ENCODE measurements around the gene VAMP5. TPM values are rescaled to one million over a fixed set of nuclear protein-coding genes. Genes with fewer than 3 reads are reported as not detected.

The VAMP5 gene
- total and polyA plus RNA-seq, 2 donors (not counting 1 experiment from before 2014, with no cell fraction given) = 16.9 to 28.6 TPM

DNA sequence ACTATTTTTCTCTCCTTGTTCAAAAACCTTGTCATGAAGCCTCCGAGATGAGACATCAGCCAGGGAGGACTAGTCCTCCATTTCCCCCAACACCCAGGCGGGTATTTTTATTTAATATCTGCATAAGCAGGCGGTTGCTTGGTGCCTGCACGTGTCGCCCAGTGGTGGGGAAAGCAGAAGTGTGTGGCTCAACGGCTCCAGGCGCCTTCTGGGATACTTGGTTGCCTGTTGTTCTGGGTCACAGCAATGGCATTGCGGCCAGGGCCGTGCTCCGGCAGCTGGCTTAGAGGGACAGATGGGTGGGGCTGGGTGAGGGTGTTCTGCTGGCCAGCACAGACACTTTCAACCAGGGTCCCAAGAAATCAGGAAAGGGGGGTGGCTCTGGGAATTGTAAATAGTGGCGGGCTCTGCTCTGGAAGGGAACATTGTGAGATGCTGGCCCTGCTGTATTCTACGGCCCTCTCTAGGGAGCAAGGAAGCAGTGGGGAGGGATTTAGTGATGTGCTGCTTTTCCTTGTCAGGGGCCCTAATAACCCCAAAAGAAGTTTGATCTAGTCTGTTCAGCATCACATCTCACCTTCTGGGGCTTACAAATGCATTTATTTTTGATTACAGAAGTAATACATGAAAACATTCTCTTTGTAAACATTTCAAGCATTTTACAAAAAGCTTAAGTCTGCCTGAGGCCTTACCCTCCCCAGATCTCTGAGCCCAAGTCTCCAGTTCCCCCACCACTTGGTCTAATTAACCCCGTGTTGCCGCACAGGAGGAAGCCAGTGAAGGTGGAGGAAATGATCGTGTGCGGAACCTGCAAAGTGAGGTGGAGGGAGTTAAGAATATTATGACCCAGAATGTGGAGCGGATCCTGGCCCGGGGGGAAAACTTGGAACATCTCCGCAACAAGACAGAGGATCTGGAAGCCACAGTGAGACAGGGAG lies 5.7 kb upstream of the VAMP5 start:
- peak overlapping the region; percentile 70 to 87 for H3K27ac ChIP-seq (ENCODE audit: low read length in 2 of 2)
- peak overlapping the region; percentile 50 to 97 (median 70) for H3K4me3 ChIP-seq (ENCODE audit: control extremely low read depth in 1 of 5, extremely low read depth in 1 of 5, insufficient read depth in 1 of 5, low read depth in 2 of 5, low read length in 4 of 5)
- peak overlapping the region; percentile 96 for H3K27ac Mint-ChIP-seq
- H3K9me3 ChIP-seq (ENCODE audit: control extremely low read depth in 1 of 3, control insufficient read depth in 2 of 3, insufficient read depth in 1 of 3, low read length in 2 of 3) = no peaks in the 10 kb centered on the region
- peaks cover 20 to 39% of the 10 kb centered on the region in 2 donors for H3K4me1 ChIP-seq (ENCODE audit: control insufficient read depth in 2 of 2, insufficient read depth in 2 of 2, low read length in 2 of 2)
- H4K20me1 ChIP-seq (ENCODE audit: control insufficient read depth, insufficient read depth, low read length, poor library complexity, severe bottlenecking) = peaks cover 7% of the 10 kb centered on the region
- H3K9me3 Mint-ChIP-seq (ENCODE audit: insufficient read depth) = no peaks in the 10 kb centered on the region
- WGBS (ENCODE audit: insufficient coverage) = 3% methylated on average over 11 of the region's 19 CpGs
- H3K27me3 Mint-ChIP-seq = no peaks in the 10 kb centered on the region
- peak overlapping the region; percentile 87 for H2AFZ ChIP-seq (ENCODE audit: insufficient read depth, low read depth, low read length, poor library complexity, severe bottlenecking)
- DNase-seq (peak; percentile 79), ATAC-seq (ENCODE audit: low read depth) (peak; percentile 79)
- H3K4me2 ChIP-seq (replicated peaks; ENCODE audit: low read depth, low read length, poor library complexity, severe bottlenecking) = peak overlapping the region; percentile 96
- H3K4me3 Mint-ChIP-seq = peak overlapping the region; percentile 93
- peaks cover 39% of the 10 kb centered on the region for H3K4me1 Mint-ChIP-seq
- TF ChIP-seq EZH2 (IDR thresholded peaks at IDR 0.05; ENCODE audit: borderline replicate concordance, insufficient read depth, low read depth, low read length, poor library complexity, severe bottlenecking) = no peak
- TF ChIP-seq, protein P1, sequence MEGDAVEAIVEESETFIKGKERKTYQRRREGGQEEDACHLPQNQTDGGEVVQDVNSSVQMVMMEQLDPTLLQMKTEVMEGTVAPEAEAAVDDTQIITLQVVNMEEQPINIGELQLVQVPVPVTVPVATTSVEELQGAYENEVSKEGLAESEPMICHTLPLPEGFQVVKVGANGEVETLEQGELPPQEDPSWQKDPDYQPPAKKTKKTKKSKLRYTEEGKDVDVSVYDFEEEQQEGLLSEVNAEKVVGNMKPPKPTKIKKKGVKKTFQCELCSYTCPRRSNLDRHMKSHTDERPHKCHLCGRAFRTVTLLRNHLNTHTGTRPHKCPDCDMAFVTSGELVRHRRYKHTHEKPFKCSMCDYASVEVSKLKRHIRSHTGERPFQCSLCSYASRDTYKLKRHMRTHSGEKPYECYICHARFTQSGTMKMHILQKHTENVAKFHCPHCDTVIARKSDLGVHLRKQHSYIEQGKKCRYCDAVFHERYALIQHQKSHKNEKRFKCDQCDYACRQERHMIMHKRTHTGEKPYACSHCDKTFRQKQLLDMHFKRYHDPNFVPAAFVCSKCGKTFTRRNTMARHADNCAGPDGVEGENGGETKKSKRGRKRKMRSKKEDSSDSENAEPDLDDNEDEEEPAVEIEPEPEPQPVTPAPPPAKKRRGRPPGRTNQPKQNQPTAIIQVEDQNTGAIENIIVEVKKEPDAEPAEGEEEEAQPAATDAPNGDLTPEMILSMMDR (IDR thresholded peaks at IDR 0.05) = no peak
- intact Hi-C loops (cut with micrococcal nuclease) = loop anchor here (1.0 kb wide), 2 partner anchors 17 to 34 kb away; partner anchors contain the start of genes C2orf68 and RNF181
- peaks cover 37% of the 10 kb centered on the region for H3K79me2 ChIP-seq (ENCODE audit: control insufficient read depth, insufficient read depth, low read length)
- ChIA-PET CTCF (interaction anchor here (1.4 to 1.5 kb wide), 3 partner anchors 9 to 59 kb away, joined by 3 to 8 read pairs (median 5); no protein-coding TSS in a partner anchor), POLR2A (interaction anchor here (0.7 to 2.1 kb wide), 5 partner anchors 9 to 40 kb away, joined by 3 to 13 read pairs (median 3); partner anchors contain the start of genes MAT2A and RNF181)
- no peaks in the 10 kb centered on the region for H3K27me3 ChIP-seq (replicated peaks in 1 of 4; ENCODE audit: control extremely low read depth in 1 of 4, control insufficient read depth in 3 of 4, insufficient read depth in 4 of 4, low read length in 3 of 4)
- H3K9ac ChIP-seq (ENCODE audit: low read length) = peak overlapping the region; percentile 91
- peaks cover 0 to 23% of the 10 kb centered on the region in 2 experiments for H3K36me3 ChIP-seq (replicated peaks in 1 of 2; ENCODE audit: control extremely low read depth in 1 of 2, control insufficient read depth in 1 of 2, extremely low read depth in 1 of 2, insufficient read depth in 2 of 2, low read length in 1 of 2)

All from B cell (primary cell).